OCI-LY7 (cell line): ENCODE measurements around the gene BPTF.
"Not testable (repeated sequence)": the region's sequence is repeated elsewhere in the genome, so short reads cannot be mapped to it uniquely, and the experiment has no call there.

Experiments used
- CTCF ChIP-seq: fragments of 200-600 bp; sonication (generic); conservative IDR thresholded peaks from 2 replicates; pipeline ENCODE4 v1.5.1; 2014; ENCODE audit warnings: mild to moderate bottlenecking, antibody characterized with exemption, low read length, moderate library complexity, mixed read lengths
- EZH2phosphoT487 ChIP-seq: fragments of 200-600 bp; sonication (generic); IDR thresholded peaks from 2 replicates; pipeline ENCODE4 v1.6.1; 2018; ENCODE audit warnings: low read depth, borderline replicate concordance, mild to moderate bottlenecking, mixed run types, antibody characterized with exemption, low read length, moderate library complexity, mixed read lengths

DNA sequence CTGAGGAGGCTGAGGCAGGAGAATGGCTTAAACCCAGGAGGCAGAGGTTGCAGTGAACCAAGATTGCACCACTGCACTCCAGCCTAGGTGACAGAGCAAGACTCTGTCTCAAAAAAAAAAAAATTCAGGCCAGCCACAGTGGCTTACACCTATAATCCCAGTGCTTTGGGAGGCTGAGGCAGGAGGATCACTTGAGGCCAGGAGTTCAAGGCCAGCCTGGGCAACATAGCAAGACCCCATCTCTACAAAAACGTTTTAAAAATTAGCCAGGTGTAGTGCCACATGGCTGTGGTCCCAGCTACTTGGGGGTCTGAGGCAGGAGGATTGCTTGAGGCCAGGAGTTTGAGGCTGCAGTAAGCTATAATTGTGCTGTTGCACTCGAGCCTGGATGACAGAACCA, 80.0 kb downstream of the BPTF start:
- TF ChIP-seq CTCF, EZH2phosphoT487: not testable (repeated sequence)
